Testis (tissue), 2 donors: ENCODE results near the gene METTL27.

Source experiments
- POLR2A ChIP-seq: fragments of 450-650 bp; IDR thresholded peaks from one replicate; pipeline ENCODE4 v1.6.1; 2017; ENCODE audit warnings: antibody characterized with exemption, mild to moderate bottlenecking, moderate library complexity
- TF ChIP-seq, protein P1 (sequence below), 3 experiments: fragments of 450-650 bp in 2 of 3; fragments of 200-600 bp in 1 of 3; sonication (generic) in 1 of 3; IDR thresholded peaks; one replicate each; pipeline ENCODE4 v1.5.1; 2016 to 2019; ENCODE audit warnings: antibody characterized with exemption in 3 of 3, mild to moderate bottlenecking in 2 of 3, moderate library complexity in 1 of 3

DNA sequence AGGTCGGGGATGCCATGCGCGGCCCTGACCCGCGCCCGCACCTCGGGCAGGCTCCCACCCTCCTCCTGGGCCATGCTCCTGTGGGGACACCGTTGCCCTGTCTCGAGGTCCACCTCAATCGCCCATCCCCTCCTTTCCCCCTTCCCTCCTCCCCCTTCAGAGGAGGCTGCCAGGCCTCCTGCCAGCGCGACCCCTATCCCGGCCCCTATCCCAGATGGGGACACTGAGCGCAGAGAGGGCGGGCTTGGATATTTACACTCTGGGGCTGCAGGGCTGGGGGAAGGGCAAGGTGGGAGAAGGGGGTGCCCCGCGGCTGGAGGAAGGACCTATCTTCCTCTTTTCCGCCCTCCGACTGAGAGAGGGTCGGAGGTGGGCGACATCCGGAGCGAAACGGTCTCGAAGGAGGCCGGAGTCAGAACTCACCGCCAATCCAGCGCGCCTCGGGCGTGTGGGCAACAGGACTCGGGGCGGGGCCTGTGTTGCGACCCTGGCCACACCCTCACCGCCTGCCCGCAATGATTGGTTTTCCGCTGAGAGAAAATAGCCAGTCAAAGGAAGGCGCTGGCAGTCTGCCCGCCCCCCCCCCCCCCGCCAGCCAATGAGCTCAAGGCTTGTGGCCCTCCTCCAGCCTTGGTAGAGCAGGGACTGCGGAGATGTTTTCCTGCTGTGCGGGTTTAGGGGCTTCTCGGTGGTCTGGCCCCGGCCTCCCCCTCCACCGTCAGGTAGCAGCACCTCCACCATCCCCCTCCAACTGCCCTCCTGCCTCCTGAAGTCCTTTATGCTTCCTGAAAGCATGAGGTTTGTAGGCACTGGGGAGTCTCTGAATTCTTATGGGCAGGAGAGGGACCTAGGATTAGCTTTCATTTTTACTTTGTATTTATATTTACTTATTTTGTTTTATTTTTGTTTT is at the start of gene METTL27:
- TF ChIP-seq, protein P1, sequence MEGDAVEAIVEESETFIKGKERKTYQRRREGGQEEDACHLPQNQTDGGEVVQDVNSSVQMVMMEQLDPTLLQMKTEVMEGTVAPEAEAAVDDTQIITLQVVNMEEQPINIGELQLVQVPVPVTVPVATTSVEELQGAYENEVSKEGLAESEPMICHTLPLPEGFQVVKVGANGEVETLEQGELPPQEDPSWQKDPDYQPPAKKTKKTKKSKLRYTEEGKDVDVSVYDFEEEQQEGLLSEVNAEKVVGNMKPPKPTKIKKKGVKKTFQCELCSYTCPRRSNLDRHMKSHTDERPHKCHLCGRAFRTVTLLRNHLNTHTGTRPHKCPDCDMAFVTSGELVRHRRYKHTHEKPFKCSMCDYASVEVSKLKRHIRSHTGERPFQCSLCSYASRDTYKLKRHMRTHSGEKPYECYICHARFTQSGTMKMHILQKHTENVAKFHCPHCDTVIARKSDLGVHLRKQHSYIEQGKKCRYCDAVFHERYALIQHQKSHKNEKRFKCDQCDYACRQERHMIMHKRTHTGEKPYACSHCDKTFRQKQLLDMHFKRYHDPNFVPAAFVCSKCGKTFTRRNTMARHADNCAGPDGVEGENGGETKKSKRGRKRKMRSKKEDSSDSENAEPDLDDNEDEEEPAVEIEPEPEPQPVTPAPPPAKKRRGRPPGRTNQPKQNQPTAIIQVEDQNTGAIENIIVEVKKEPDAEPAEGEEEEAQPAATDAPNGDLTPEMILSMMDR (IDR thresholded peaks at IDR 0.05), result no peak
- no peak for TF ChIP-seq POLR2A
